Smooth muscle cell (in vitro differentiated cells): Measurements from ENCODE around the gene LARGE1. TPM values are rescaled to one million over a fixed set of nuclear protein-coding genes. Genes with fewer than 3 reads are reported as not detected.

Source experiments
- DNase-seq: peaks from one replicate; lab custom pipeline; 2025; ENCODE audit not compliant: unreplicated experiment; lab: John Stamatoyannopoulos, UW
- H2AFZ ChIP-seq: fragments of 200-600 bp; sonication (generic); 2 replicates; pipeline ENCODE4 v1.6.0; 2016; ENCODE audit warnings: antibody characterized with exemption, low read depth, mild to moderate bottlenecking
- H3F3A ChIP-seq: fragments of 200-600 bp; sonication (generic); 2 replicates; pipeline ENCODE4 v1.6.0; 2017; ENCODE audit warnings: antibody characterized with exemption, low read depth
- H3K27ac ChIP-seq: fragments of 200-600 bp; sonication (generic); 2 replicates; pipeline ENCODE4 v1.5.1; 2016; ENCODE audit warnings: low read depth, mild to moderate bottlenecking
- H3K27me3 ChIP-seq: fragments of 200-600 bp; sonication (generic); 2 replicates; pipeline ENCODE4 v1.6.1; 2016; ENCODE audit warnings: low read depth, mild to moderate bottlenecking
- H3K36me3 ChIP-seq: fragments of 200-600 bp; sonication (generic); 2 replicates; pipeline ENCODE4 v1.5.1; 2016; ENCODE audit warnings: low read depth
- H3K4me1 ChIP-seq: fragments of 200-600 bp; sonication (generic); 2 replicates; pipeline ENCODE4 v1.5.1; 2016; ENCODE audit warnings: low read depth
- H3K4me2 ChIP-seq: fragments of 200-600 bp; sonication (generic); 2 replicates; pipeline ENCODE4 v1.6.0; 2016; ENCODE audit warnings: mild to moderate bottlenecking
- H3K4me3 ChIP-seq: fragments of 200-600 bp; sonication (generic); 2 replicates; pipeline ENCODE4 v1.5.1; 2016; ENCODE audit warnings: mild to moderate bottlenecking
- H3K79me2 ChIP-seq: fragments of 200-600 bp; sonication (generic); 2 replicates; pipeline ENCODE4 v1.6.0; 2016; ENCODE audit warnings: low read depth, mild to moderate bottlenecking
- H3K9ac ChIP-seq: fragments of 200-600 bp; sonication (generic); 2 replicates; pipeline ENCODE4 v1.6.0; 2016; ENCODE audit warnings: low read depth
- H3K9me3 ChIP-seq: fragments of 200-600 bp; sonication (generic); replicated peaks from 2 replicates; pipeline ENCODE4 v1.5.1; 2016; ENCODE audit warnings: low read depth
- H4K20me1 ChIP-seq: fragments of 200-600 bp; sonication (generic); 2 replicates; pipeline ENCODE4 v1.6.0; 2016; ENCODE audit warnings: low read depth
- WGBS: methylation state at CpG from one replicate; pipeline ENCODE4 v1.1.7; 2016; ENCODE audit warnings: low lambda C conversion rate; 5-methylcytosine and 5-hydroxymethylcytosine counted together
- polyA plus RNA-seq: library from polyadenylated mRNA; unstranded; fragments of >200 nt; fragmentation: Nextera tagmentation; extraction: Ambion mirVana; gene quantifications from 2 replicates; pipeline ENCODE4 v1.2.1, GENCODE V29; 2016
- total RNA-seq: library from RNA; depleted of rRNA; stranded (reverse); fragments of >200 nt; gene quantifications from 2 replicates; pipeline ENCODE4 v1.2.3, GENCODE V29; 2014
- TF ChIP-seq, protein P1 (sequence below): fragments of 200-600 bp; sonication (generic); IDR thresholded peaks from 2 replicates; pipeline ENCODE4 v1.5.1; 2017; ENCODE audit warnings: borderline replicate concordance, mild to moderate bottlenecking, antibody characterized with exemption; ENCODE audit not compliant: insufficient read depth, poor library complexity, severe bottlenecking

Gene LARGE1
- total and polyA plus RNA-seq, 2 experiments from 2014 or later: 11.9 to 18.0 TPM

DNA sequence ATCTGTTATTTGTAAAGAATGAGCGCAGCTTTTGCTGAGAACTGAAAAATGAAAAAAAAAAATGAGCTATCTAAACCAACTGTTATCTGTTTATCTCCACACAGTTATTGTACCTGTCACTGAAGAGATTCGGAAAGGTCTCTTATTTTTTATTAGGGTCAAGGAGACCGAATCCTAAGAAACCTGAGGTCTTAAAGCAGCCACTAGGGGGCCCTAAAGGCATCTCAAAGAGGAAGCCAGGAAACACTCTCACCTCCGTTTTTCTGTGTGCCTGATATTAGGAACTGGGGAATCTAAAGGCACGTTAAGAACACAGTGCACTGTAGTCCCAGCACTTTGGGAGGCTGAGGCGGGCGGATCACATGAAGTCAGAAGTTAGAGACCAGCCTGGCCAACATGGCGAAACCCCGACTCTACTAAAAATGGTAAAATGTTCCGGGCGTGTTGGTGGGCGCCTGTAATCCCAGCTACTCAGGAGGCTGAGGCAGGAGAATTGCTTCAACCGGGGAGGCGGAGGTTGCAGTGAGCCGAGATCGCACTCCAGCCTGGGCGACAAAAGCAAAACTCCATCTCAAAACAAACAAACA lies 3.5 kb upstream of the LARGE1 start:
- Histone ChIP-seq H3K9ac (no peak overlapping the region), H3K79me2 (no peaks in the 10 kb centered on the region), H3K9me3 (no peaks in the 10 kb centered on the region), H3K4me2 (peak overlapping the region; percentile 91), H3F3A (no peaks in the 10 kb centered on the region), H3K27ac (no peak overlapping the region), H2AFZ (no peak overlapping the region), H3K4me3 (no peak overlapping the region), H3K4me1 (peaks cover 16% of the 10 kb centered on the region), H3K27me3 (peaks cover 16% of the 10 kb centered on the region), H4K20me1 (peaks cover 14% of the 10 kb centered on the region), H3K36me3 (no peaks in the 10 kb centered on the region)
- TF ChIP-seq, protein P1, sequence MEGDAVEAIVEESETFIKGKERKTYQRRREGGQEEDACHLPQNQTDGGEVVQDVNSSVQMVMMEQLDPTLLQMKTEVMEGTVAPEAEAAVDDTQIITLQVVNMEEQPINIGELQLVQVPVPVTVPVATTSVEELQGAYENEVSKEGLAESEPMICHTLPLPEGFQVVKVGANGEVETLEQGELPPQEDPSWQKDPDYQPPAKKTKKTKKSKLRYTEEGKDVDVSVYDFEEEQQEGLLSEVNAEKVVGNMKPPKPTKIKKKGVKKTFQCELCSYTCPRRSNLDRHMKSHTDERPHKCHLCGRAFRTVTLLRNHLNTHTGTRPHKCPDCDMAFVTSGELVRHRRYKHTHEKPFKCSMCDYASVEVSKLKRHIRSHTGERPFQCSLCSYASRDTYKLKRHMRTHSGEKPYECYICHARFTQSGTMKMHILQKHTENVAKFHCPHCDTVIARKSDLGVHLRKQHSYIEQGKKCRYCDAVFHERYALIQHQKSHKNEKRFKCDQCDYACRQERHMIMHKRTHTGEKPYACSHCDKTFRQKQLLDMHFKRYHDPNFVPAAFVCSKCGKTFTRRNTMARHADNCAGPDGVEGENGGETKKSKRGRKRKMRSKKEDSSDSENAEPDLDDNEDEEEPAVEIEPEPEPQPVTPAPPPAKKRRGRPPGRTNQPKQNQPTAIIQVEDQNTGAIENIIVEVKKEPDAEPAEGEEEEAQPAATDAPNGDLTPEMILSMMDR: peak; percentile 79
- DNase-seq: no peak
- 50% methylated on average over 17 of the region's 17 CpGs for WGBS

DNA sequence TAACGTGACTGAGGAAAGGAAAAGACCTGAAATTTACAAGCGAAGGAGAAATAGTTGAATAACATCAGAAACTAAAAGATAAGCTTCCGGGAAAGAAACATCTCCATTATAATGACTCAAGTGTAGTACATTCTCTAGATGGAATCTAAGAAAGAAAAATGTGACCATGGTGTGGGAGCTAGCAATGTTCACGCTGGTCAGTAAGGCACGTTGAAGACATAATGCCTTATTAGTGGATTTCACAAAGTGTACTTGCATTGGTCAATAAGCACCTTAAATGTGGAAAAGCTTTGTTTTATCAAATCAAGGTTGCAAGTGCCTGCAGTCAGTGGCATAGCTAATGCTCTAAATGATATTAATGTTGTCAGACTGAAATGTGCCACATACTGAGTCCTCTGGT lies 2.8 kb upstream of the LARGE1 start:
- Histone ChIP-seq H3K27ac (no peak overlapping the region), H2AFZ (peak overlapping the region; percentile 97), H3F3A (no peaks in the 10 kb centered on the region), H3K4me2 (peak overlapping the region; percentile 91), H3K9ac (no peak overlapping the region), H3K79me2 (no peaks in the 10 kb centered on the region), H3K9me3 (no peaks in the 10 kb centered on the region), H3K36me3 (no peaks in the 10 kb centered on the region), H4K20me1 (peaks cover 21% of the 10 kb centered on the region), H3K4me3 (peak overlapping the region; percentile 70), H3K4me1 (peaks cover 21% of the 10 kb centered on the region), H3K27me3 (peaks cover 9% of the 10 kb centered on the region)
- DNase-seq: no peak
- TF ChIP-seq, protein P1: no peak
- WGBS: under 1% methylated on average over 5 of the region's 5 CpGs

DNA sequence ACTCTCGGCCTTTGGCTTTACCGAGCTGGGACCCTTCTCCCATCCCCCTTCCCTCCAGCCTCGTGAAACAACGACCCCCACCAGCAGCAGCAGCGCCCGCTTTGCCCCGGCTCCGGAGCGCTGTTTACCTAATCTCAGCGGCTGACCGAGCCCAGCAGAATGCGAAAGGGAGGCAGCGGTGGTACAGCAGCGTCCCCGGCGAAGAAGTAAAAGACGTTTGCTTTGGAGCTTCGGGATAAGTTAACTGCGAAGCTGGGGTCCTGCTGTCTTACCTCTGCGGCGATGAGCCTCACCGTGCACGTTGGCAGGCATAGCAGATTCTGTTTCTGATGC lies 2.0 kb upstream of the LARGE1 start:
- no peaks in the 10 kb centered on the region for H3K9me3 ChIP-seq
- DNase-seq: no peak
- peak overlapping the region; percentile 91 for H3K4me2 ChIP-seq
- no peak overlapping the region for H3K27ac ChIP-seq
- H4K20me1 ChIP-seq: peaks cover 28% of the 10 kb centered on the region
- peaks cover 5% of the 10 kb centered on the region for H3K27me3 ChIP-seq
- peak overlapping the region; percentile 70 for H3K4me3 ChIP-seq
- H3K79me2 ChIP-seq: no peaks in the 10 kb centered on the region
- WGBS: under 1% methylated on average over 23 of the region's 23 CpGs
- TF ChIP-seq, protein P1: no peak
- peaks cover 21% of the 10 kb centered on the region for H3K4me1 ChIP-seq
- no peaks in the 10 kb centered on the region for H3F3A ChIP-seq
- peak overlapping the region; percentile 24 for H3K9ac ChIP-seq
- H2AFZ ChIP-seq: peak overlapping the region; percentile 97
- H3K36me3 ChIP-seq: no peaks in the 10 kb centered on the region
